Hepatic stellate cell (primary cell): ENCODE data around the gene CYTH4.
A peak's percentile ranks its signal among the peaks of the same experiment; 100 is the strongest.

Source experiments
- DNase-seq: peaks from one replicate; pipeline ENCODE4 v3.0.0; 2011; ENCODE audit warnings: low spot score

CYTH4 gene

GRCh38 chr22:37270928-37271650 lies 11.2 kb upstream of the CYTH4 start:
- no peak for DNase-seq

GRCh38 chr22:37273126-37273845 lies 9.0 kb upstream of the CYTH4 start:
- DNase-seq = peak; percentile 71

GRCh38 chr22:37273846-37274225 lies 8.5 kb upstream of the CYTH4 start:
- DNase-seq = no peak

GRCh38 chr22:37274380-37274862 lies 7.9 kb upstream of the CYTH4 start:
- DNase-seq = no peak

- DNase-seq = no peak
These were observed 7.2 kb upstream of the CYTH4 start for GRCh38 chr22:37275134-37275533.

GRCh38 chr22:37275622-37276021 lies 6.7 kb upstream of the CYTH4 start:
- DNase-seq = no peak

- no peak for DNase-seq
These were observed 5.5 kb upstream of the CYTH4 start for GRCh38 chr22:37276776-37277175.

GRCh38 chr22:37277384-37277783 lies 4.9 kb upstream of the CYTH4 start:
- DNase-seq = no peak

GRCh38 chr22:37278261-37278660 lies 4.0 kb upstream of the CYTH4 start:
- DNase-seq = no peak

GRCh38 chr22:37279331-37280181 lies 2.8 kb upstream of the CYTH4 start:
- DNase-seq = no peak

GRCh38 chr22:37280718-37281117 lies 1.6 kb upstream of the CYTH4 start:
- no peak for DNase-seq

- DNase-seq = no peak
These were observed 1.1 kb upstream of the CYTH4 start for GRCh38 chr22:37281195-37281594.

GRCh38 chr22:37281646-37282384 lies 493 bp upstream of the CYTH4 start:
- no peak for DNase-seq

- no peak for DNase-seq
These were observed 1.2 kb downstream of the CYTH4 start for GRCh38 chr22:37283393-37283937.

- DNase-seq = no peak
These were observed 2.0 kb downstream of the CYTH4 start for GRCh38 chr22:37284126-37284804.

- DNase-seq = no peak
These were observed 2.6 kb downstream of the CYTH4 start for GRCh38 chr22:37284805-37285355.

- no peak for DNase-seq
These were observed 3.6 kb downstream of the CYTH4 start for GRCh38 chr22:37285937-37286336.

- no peak for DNase-seq
These were observed 5.2 kb downstream of the CYTH4 start for GRCh38 chr22:37287550-37287951.

GRCh38 chr22:37288521-37288920 lies 6.2 kb downstream of the CYTH4 start:
- DNase-seq = no peak

- no peak for DNase-seq
These were observed 6.9 kb downstream of the CYTH4 start for GRCh38 chr22:37289156-37289735.
